ENCODE data around the gene RPN2. TPM values are rescaled to one million over a fixed set of nuclear protein-coding genes. Genes with fewer than 3 reads are reported as not detected.

Gene RPN2
- total RNA-seq, result 100 to 1,000 TPM in 2 of 4 donors, 10 to 100 TPM in 2; 82.3 to 196 (median 105) TPM

GRCh38 chr20:37178839-37179682 lies at the start of gene RPN2, which contains the start of gene MROH8:
Gene RPN2 (plus strand): TSS chr20:37179330. CDS start chr20:37179357, 27 bp downstream.
Gene MROH8 (minus strand): TSS chr20:37179548.
- in situ Hi-C loops (cut with MboI; ENCODE audit: low pct_ligation_motif_present in 1 of 4, low pct_unique_long_range_greater_than_20kb in 1 of 4, low sequenced_read_pairs in 3 of 4) (no loop called here), intact Hi-C loops (cut with DNase I; ENCODE audit: low total_unique reads) (no loop called here)
- Histone ChIP-seq H3K27ac (peak within 1 kb of the TSS; percentile 95 to 99 (median 97)), H3K4me3 (peak within 1 kb of the TSS; percentile 68 to 83 (median 71)), H3K4me1 (peaks cover 0 to 33% (median 16%) of the 10 kb centered on the region in 4 donors), H3K27me3 (no peaks in the 10 kb centered on the region), H3K9me3 (no peaks in the 10 kb centered on the region), H3K36me3 (no peaks in the 10 kb centered on the region)
- WGBS, 2 donors (ENCODE audit: low coverage in 1 of 2), result 0% methylated on average over 40 of the region's 80 CpGs; no CpG with 5 or more reads in 1 of the 2 donors
- TF ChIP-seq POLR2A (IDR thresholded peaks at IDR 0.05) (peak; percentile 60), EP300 (IDR thresholded peaks at IDR 0.05; ENCODE audit: low read depth) (no peak), POLR2AphosphoS5 (IDR thresholded peaks at IDR 0.05) (peak; percentile 71 to 78 (median 77)), CTCF (IDR thresholded peaks at IDR 0.05) (no peak)
- DNase-seq, result peak; percentile 98

DNA sequence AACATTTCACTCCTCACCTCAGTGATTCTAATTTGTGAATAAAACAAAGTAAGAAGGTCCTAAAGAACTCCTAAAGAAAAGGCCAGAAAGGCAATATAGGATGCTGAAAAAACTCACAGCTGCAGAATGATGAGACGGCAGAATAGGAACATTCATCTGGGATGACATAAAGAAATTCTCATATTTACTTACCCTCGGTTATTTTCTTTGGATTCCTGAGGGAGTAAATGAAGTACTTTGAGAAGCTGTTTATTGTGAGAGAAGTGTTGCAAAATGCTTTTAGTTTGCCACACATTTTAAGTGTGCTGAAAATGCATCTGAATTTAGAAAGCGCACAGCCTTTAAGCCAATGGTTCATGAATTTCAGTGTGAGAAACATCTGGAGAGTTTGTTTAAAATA lies 47.6 kb upstream of the RPN2 start:
- TF ChIP-seq EP300 (IDR thresholded peaks at IDR 0.05; ENCODE audit: low read depth) (no peak), POLR2AphosphoS5 (IDR thresholded peaks at IDR 0.05) (no peak), POLR2A (IDR thresholded peaks at IDR 0.05) (no peak), CTCF (IDR thresholded peaks at IDR 0.05) (no peak)
- 70 to 77% methylated on average over 3 of the region's 3 CpGs for WGBS, 2 donors (ENCODE audit: low coverage in 1 of 2)
- H3K4me1 ChIP-seq, result no peaks in the 10 kb centered on the region
- H3K9me3 ChIP-seq, result no peaks in the 10 kb centered on the region
- no peak for DNase-seq
- H3K27me3 ChIP-seq, result no peaks in the 10 kb centered on the region
- in situ Hi-C loops (cut with MboI; ENCODE audit: low pct_ligation_motif_present in 1 of 4, low pct_unique_long_range_greater_than_20kb in 1 of 4, low sequenced_read_pairs in 3 of 4) (no loop called here), intact Hi-C loops (cut with DNase I; ENCODE audit: low total_unique reads) (no loop called here)
- no peak overlapping the region for H3K27ac ChIP-seq
- H3K36me3 ChIP-seq, result no peaks in the 10 kb centered on the region
- H3K4me3 ChIP-seq, result no peak overlapping the region

DNA sequence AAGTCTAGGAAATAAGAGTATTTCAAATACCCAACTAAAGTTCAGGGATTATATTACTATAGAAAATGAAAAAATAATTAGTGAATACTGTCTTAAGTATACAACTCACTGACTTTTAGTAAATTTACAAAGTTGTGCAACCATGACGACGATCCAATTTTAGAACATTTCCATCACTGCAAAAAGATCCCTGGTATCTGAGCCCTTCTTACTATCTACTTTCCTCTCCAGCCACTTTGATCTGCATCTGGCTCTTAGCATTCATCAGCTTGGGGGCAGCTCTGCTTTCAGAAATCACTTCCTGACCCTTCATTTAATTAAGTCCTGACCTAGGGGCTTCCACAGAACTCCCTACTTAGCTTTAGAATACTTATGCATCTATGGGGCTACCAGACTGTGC lies 45.2 kb upstream of the RPN2 start:
- TF ChIP-seq POLR2A (IDR thresholded peaks at IDR 0.05), result no peak
- TF ChIP-seq CTCF (IDR thresholded peaks at IDR 0.05), result no peak
- TF ChIP-seq EP300 (IDR thresholded peaks at IDR 0.05; ENCODE audit: low read depth), result no peak
- no peak for TF ChIP-seq POLR2AphosphoS5 (IDR thresholded peaks at IDR 0.05)
- no peak for DNase-seq
- Histone ChIP-seq H3K4me3 (no peak overlapping the region), H3K9me3 (no peaks in the 10 kb centered on the region), H3K27ac (no peak overlapping the region), H3K27me3 (no peaks in the 10 kb centered on the region), H3K4me1 (no peaks in the 10 kb centered on the region), H3K36me3 (no peaks in the 10 kb centered on the region)
- 99 to 100% methylated on average over 2 of the region's 2 CpGs for WGBS, 2 donors (ENCODE audit: low coverage in 1 of 2)
- intact Hi-C loops (cut with DNase I; ENCODE audit: low total_unique reads) (no loop called here), in situ Hi-C loops (cut with MboI; ENCODE audit: low pct_ligation_motif_present in 1 of 4, low pct_unique_long_range_greater_than_20kb in 1 of 4, low sequenced_read_pairs in 3 of 4) (no loop called here)

- no peak overlapping the region for H3K4me3 ChIP-seq
- no peaks in the 10 kb centered on the region for H3K4me1 ChIP-seq
- no peak overlapping the region for H3K27ac ChIP-seq
- H3K36me3 ChIP-seq, result no peaks in the 10 kb centered on the region
- intact Hi-C loops (cut with DNase I; ENCODE audit: low total_unique reads) (no loop called here), in situ Hi-C loops (cut with MboI; ENCODE audit: low pct_ligation_motif_present in 1 of 4, low pct_unique_long_range_greater_than_20kb in 1 of 4, low sequenced_read_pairs in 3 of 4) (no loop called here)
- no peaks in the 10 kb centered on the region for H3K9me3 ChIP-seq
- no peaks in the 10 kb centered on the region for H3K27me3 ChIP-seq
- no peak for DNase-seq
- WGBS, 2 donors (ENCODE audit: low coverage in 1 of 2), result 77 to 85% methylated on average over 4 of the region's 4 CpGs
- TF ChIP-seq CTCF (IDR thresholded peaks at IDR 0.05), result no peak
- no peak for TF ChIP-seq POLR2AphosphoS5 (IDR thresholded peaks at IDR 0.05)
- no peak for TF ChIP-seq EP300 (IDR thresholded peaks at IDR 0.05; ENCODE audit: low read depth)
- no peak for TF ChIP-seq POLR2A (IDR thresholded peaks at IDR 0.05)
Measured at GRCh38 chr20:37137547-37137946, 41.6 kb upstream of the RPN2 start.
